Activated CD4-positive, alpha-beta T cell treated with anti-CD3 and anti-CD28 coated beads, Interleukin-2, amount 50 U/mL, for 48 hours (primary cell): ENCODE measurements around the gene SMYD3.
"Not testable (repeated sequence)": the region's sequence is repeated elsewhere in the genome, so short reads cannot be mapped to it uniquely, and the experiment has no call there.

Experiments
- DNase-seq, 2 experiments: peaks; one replicate each; pipeline ENCODE4 v3.0.0-alpha.2; 2020

Gene SMYD3

DNA sequence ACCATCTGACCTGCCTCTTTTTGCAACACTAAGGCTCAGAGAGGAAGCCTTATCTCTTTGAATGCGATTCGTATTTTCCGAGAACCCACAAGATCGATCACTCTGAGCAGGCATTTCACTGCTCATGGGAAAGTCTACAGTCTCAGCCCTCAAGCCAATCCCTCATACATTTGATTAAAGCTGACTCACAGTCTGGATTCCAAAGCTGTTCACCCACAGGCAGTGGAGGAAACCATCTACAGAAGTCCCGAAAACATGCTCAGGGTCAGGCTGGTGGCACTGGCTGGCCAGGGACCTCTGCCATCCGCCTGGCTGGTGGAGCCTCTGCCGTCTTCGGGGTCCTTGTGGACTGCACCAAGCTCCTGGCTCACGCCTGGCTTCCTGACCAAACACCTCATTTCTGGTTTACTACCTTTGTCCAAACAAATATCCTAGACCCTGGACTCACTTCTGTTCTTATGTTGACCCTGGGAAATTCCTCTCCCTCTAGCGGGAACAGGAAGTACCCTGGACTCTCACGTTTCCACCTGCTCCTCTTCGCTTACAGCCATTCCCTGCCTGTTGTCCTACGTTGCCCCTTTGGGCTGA lies 650.0 kb downstream of the SMYD3 start:
- no peak for DNase-seq

DNA sequence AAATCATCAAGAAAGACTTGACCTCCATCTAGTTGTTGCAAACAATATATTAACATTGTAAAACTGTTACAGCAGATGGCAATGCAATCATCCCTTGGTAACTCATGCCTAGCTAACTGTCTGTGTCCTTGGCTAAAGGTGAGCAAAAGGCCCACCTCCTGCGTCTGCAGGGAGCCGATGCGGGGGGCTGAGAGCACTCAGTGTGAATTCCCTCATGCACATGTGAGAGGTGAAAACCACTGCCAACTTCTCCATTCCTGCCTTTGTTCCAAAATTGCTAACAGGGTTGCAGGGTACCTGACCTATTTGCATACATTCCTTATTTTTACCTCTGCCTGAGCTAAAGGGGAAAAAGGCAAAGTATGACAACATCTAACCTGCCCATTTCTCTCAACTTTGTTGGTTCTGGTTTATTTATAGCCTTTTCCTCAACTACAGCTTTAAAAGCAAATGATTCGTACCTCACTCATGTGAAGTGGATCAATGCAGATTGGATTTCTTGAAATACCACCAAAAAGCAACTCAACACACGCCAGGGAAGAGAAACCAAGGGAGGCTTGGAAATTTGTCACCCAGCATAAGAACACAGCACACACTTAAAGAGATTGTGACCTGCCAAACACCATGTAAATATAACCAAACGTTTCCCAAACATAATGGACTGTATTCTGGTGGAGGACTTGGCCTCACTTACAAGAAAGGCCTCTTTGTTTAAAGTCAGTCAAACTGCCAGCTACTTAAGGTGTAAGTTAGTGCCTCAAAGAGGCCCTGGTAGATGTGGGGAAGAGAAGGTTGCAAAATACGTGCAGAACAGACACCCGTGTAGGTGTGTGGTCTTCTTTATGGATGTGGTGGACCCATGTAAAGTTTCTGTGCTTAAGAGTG lies 651.0 kb downstream of the SMYD3 start:
- DNase-seq: no peak

DNA sequence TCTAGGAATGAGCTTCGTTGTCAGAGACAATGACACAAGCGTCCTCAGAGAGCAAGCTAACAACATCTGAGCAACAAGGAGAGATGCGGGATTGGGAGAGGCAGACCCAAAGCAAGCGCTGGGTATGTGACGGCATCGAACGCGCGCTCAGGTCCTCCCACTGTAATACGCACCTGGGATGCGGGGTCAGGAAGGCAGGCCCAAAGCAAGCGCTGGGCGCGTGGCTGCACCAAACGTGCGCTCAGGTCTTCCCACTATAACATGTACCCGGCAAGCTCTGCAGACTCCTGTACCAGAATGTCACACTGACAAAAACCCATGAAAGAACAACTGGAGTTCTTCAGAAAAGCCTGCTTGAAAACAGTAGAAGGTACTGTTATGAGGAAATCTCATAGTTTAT lies 653.8 kb downstream of the SMYD3 start:
- no peak for DNase-seq

DNA sequence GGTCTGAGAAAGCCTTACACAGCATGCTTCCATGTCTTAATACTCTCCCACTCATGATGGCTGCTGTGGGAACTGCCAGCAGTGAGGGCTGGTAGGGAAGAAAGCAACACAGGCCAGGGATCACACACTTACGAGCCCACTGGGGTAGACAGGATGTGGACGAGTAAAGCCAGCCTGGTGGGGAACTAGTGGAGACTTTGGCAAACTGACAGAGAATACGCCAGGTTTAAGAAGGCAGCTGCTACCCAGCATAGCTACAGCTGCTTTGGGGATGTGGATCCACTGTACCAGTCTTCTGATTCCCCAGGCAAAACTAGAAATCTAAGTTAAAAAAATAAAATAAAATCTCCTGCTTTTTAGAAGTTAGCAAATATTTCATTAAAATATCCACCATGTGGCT lies 664.0 kb downstream of the SMYD3 start:
- DNase-seq: no peak

DNA sequence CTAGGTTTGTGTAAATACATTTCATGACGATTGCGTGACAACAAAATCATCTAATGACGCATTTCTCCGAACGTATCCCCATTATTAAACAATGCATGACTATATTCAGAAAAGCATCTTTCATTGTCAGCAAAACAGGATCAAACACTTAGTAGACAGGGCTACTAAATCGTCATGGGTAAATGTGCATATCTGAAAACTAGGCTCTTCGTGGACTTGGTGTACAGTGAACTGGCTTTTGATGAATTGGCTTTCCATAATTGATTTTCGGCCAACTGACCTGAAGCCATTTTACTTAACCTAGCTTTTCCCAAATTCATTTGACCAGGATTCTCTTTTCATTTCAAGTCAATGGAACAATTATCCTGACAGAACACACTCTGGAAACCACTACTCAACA lies 665.0 kb downstream of the SMYD3 start:
- no peak for DNase-seq

DNA sequence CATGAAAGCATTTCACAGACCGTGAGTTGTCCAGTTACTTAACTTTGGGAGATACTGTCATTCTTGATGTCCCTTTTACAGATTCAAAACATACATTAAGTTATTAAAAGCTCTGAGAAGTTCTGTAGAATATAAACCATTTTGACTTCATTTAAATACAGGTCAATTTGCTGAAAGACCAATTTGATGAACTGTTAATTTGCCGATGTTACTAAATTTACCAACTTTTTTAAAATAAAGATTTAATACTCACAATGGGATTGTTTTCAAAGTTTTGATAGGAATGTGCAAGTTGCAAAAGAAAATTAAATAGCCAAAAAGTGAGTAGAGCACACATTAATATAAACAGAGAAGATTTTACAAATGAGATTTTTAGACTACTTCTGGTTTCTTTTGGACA lies 666.1 kb downstream of the SMYD3 start:
- no peak for DNase-seq

DNA sequence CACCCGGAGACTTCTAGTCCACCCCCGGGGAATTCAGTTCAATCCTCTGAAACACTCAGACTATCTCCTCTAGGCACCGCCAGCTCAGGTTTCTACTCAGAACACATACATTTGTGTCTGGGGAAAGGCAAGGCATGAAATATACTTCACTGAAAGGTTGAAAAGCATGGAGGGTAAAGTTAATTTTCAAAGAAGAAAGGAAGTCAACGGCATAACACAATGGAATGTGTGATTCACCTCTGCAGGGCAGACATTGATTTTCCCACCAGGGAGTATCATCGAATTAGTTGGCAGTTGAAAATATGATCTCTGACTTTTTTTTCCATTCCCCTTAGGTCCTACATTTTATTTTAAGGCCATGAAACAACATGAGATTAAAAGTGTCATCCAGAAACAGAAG lies 669.4 kb downstream of the SMYD3 start:
- DNase-seq: no peak

DNA sequence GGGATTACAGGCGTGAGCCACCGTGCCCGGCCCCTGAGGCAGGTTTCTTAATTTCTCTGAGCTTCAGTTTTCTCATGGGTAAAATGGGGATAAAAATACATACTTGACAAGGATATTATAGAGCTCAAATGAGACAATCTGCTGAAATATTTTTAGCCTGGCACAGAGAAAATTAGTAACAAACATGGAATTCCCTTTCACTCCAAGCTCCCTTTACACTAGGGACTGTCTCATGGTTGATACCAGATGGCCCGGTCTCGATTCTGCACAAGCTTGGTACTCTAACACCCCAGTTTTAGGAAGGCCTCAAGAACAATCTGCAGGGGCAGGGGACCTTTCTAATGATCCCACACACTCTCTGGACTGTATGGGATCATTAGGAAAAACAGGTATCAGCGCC lies 671.7 kb downstream of the SMYD3 start:
- no peak for DNase-seq

DNA sequence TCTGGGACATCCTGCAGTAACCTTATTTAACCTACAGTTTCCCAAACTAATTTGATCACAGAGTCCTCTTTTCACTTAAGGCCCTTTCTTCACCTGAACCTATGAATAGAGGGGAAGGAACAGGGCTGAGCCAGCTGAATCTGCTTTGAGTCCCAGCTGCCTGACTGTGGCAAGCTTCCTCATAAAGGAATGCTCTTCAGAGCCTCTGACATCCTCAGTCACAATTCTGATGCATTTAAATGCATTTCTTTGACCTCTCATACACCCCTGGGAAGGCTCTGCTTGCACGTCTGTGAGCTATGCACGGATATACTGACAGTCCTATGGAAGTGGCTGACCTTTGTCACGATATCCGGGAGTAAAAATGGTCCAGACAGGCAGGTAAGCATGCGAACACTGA lies 673.1 kb downstream of the SMYD3 start:
- no peak for DNase-seq

DNA sequence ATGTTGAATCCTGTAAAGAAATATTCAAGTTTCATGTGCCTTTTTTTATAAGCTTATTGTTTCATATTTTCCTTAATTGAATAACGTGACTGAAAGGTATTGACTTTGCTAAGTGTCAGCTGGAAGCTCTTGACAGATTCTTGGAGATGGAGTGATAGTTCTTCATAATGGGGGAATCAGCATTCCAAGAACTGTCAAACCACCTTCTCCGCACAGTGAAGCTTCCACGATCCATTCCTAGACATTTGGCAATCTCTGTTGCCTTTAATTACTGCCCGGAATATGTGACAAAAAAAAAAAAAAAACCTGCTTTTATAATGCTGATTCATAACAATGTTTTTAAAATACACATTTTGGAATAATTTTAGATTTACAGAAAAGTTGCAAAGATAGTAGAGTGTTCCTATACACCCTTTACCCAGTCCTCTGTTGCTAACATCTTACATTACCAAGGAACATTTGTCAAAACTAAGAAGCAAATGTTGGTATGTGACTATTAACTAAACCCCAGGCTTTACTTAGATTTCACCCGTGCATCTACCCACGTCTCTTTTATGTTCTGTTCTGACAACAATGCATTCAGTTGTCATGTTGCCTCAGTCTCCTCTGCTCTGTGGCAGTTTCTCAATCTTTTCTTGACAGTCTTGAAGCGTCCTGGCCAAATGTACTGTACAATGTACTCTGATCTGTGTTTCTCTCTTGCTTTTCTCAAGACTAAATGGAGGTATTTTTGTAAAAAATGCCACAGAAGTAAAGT lies 674.1 kb downstream of the SMYD3 start:
- no peak for DNase-seq

DNA sequence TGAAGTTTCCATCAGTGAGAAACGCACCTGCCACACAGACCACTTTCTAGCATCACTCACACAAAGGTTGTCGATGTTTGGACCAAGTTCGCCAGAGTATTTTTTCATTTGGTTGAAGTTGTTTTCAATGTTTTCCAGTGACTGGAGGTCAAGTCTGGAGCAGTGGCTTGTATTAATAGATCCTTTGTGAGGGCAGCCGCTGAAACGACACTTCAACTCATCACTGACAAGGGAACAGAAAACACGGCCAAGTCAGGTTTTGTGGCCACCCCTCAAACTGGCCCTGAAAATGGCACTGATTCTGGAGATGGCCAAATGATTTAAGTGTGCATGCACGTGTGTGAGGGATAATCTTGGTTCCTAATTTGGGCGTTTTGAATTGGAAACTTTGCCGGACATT lies 675.6 kb downstream of the SMYD3 start:
- DNase-seq: no peak

DNA sequence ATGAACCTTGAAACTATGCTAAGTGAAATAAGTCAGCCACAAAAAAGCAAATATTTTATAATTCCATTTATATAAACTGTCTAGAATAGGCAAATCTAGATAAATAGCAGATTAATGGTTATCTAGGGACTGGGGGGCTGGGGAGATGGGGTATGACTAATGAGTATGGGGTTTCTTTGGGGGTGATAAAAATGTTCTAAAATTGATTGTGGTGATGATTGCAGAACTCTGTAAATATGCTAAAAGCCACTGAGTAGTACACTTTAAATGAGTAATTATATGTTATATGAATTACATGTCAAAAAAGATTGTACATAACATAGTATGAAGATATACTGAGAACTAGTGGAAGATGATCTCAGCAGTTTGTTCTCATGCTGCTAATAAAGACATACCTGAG lies 677.3 kb downstream of the SMYD3 start:
- no peak for DNase-seq

DNA sequence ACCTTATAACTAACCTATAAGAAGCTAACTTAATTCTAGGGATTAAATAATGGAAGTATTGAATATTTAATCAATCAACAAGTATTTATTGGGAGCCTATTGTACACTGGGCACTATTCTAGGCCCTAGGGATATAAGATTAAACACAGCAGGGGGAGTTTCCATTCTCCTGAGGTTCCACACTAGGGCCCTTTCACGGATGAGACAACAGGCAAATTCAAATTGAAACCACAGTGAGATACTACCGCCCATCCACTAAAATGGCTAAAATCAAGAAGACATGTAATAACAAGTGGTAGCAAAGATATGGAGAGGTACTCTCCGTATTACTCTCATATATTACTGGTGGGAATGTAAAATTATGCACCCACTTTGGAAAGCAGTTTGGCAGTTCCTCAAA lies 677.9 kb downstream of the SMYD3 start:
- no peak for DNase-seq

DNA sequence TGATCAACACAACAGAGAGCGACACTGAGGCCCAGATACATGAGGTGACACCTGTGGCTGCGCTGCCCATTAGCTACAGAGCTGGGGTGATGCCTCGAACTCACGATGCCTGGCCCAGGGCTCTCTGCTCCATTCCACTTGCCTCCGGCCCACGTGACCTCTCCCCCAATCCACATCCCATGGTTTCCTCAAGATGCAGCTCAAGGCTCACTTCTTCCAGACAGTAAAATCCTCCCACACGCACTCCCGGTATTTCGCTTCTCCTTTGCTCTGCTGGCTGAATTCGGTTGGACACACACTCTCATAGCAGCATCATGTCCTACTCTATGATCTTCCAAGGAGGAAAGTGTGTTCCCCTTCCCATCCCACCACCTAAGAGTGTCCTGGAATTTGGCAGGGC lies 679.8 kb downstream of the SMYD3 start:
- DNase-seq: no peak

DNA sequence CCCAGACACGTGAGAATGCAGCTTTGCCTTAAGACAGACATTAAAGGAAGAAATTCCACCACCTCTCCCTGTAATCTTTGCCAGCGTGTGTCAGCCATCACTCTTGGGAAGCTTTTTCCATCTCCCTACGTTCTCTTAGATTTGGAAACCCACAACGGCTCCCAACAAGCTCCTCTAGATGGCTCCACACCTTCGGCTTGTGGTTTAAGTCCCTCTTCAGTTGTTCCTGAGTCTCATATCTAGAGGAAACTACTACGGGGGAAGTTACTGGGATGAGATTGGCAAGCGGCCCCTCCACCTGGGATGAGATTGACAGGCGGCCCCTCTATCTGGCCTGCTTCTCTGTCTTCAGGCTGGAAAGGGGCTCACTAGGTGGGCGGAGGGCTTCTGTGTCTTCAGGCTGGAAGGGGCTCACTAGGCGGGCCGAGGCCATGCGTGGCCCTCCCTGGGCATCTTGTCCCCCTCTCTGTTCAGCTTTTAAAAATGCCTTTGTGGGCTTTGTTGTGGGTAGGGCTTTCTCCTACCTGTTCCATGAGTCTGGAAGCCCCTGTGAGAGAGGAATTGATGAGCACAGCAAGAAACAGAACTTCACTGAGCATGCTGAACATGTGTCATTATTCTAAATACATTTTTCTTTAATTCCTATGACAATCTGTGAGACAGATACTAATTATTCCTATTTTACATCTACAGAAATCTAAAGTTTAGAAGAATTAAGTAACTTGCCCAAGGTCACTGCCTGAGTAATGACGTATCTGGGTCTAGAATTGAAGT lies 681.8 kb downstream of the SMYD3 start:
- no peak for DNase-seq

DNA sequence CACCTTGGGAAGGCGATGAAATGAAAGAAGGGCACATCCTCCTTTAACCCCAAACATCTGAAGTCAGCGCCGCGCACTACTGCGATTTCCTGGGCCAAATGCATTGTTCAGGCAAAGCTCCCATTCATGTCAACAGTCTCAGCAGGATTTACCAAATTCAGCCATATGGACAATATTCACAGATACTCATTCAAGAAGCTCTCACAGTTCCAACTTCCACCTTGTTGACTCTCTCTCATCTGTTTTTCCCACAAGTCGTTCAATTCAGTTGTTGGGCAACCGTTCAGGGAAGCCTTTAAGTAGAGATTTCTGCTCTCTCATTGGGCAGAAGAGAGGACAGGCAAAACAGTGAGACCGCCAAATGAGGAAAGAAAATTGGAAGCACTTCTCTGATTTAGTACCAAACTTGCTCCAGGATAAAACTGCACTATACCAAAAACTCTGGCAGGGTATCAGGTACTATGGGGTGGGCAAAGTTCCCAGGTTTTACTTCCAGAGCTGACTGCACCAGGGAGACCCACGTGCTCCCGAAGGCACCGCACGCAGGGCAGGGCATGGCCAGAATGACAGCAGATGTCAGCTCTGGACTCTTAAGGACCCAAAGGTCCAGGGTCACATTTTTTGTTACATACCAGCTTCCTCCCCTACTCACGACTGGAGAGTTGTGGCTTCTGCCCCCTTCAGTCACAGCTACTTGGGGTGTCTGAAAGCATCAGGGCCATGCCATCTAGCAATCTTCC lies 683.5 kb downstream of the SMYD3 start:
- DNase-seq: no peak

DNA sequence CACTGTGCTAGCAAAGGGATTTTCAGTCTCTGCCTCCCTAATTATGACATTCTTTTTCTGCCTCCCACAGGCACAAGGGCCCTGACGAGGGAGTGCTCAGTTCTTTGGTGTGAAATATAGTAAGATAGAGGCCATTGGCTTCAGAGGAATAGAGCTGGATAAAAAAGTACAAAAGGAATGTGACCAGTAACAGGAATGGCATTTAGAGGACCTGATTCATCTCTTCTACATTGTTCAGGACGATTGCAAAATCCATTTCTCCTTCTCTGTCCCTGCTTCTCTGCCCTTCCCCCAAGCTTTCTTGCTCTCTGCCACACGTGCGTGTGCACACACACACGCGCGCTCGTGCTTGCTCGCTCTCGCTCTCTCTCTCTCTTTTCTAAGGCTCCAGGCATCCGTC lies 684.1 kb downstream of the SMYD3 start:
- DNase-seq: no peak

DNA sequence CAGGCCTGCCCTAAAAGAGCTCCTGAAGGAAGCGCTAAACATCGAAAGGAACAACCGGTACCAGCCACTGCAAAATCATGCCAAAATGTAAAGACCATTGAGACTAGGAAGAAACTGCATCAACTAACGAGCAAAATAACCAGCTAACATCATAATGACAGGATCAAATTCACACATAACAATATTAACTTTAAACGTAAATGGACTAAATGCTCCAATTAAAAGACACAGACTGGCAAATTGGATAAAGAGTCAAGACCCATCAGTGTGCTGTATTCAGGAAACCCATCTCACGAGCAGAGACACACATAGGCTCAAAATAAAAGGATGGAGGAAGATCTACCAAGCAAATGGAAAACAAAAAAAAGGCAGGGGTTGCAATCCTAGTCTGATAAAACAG lies 688.7 kb downstream of the SMYD3 start:
- not testable (repeated sequence) for DNase-seq

DNA sequence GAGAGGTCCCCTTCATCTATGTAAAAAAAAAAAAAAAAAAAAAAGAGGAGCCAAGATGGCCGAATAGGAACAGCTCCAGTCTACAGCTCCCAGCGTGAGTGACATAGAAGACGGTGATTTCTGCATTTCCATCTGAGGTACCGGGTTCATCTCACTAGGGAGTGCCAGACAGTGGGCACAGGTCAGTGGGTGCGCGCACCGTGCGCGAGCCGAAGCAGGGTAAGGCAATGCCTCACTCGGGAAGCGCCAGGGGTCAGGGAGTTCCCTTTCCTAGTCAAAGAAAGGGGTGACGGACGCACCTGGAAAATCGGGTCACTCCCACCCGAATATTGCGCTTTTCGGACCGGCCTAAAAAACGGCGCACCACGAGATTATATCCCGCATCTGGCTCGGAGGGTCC lies 690.6 kb downstream of the SMYD3 start:
- not testable (repeated sequence) for DNase-seq

DNA sequence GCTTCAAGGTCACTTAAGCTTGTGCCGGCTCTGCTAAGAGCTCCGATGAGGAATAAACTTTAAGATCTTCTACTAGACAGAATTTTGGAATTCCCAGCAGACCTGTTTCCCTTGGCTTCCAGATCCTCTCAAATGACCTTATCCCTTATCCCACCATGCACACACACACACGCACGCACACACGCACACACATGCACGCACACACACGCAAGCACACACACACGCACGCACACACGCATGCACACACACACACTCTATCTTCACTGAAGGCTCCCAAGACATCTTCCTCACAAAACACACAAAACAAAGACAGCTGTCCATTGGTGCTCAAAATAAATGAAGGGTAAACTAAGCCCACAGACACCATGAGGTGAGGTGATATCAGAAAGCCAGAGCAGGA lies 692.4 kb downstream of the SMYD3 start:
- DNase-seq: no peak

DNA sequence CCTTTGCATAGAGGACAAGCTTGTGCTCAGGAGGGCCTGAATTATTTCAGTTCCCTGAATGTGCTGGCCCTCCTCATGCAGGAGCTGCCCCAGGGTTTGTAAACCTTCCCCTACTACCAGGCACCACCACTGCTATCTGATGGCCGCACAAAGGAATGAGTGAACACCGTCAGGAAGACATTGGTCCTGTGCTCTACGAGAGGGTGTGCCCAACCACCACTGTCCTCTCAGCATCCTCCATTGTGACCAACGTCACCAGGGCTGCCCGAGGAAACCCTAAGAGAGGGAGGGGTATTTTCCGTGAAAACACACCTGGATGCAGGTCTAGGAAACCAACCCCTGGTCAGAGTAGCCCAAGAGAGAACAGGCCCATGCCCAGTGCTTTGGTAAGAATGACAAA lies 694.8 kb downstream of the SMYD3 start:
- no peak for DNase-seq

DNA sequence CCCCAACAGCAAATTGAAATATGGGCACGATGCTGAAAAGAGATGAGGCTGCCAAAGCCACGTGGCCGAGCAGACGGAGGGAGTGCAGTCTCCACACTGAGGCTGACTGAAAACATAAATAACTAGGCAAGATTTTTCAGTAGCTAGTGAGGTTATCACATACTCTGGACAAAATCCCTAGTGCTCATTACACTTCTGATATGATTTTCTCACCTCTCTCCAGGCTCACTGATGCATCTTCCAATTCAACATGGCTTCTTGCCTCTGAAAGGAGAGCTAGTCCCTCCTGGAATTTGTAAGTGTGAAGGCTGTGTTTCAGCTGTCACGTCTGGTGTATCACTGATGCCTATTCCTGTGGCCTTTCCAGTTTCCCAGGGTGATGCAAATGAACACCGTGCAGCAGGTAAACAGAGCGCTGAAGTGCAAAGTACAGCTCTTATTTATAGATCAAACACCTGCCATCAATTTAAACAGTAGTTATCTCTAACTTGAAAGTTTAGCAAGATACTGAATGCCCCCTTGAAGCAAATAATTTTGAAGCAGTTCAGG lies 696.2 kb downstream of the SMYD3 start:
- no peak for DNase-seq
